HG03565 (cell line): ENCODE measurements around the gene ABCG8.

ENCODE experiments used
- ATAC-seq: cut with Tn5 transposase; IDR thresholded peaks from one replicate; pipeline ENCODE4 v1.9.1; 2021; ENCODE audit warnings: mild to moderate bottlenecking, moderate library complexity; ENCODE audit not compliant: unreplicated experiment

ABCG8 gene

DNA sequence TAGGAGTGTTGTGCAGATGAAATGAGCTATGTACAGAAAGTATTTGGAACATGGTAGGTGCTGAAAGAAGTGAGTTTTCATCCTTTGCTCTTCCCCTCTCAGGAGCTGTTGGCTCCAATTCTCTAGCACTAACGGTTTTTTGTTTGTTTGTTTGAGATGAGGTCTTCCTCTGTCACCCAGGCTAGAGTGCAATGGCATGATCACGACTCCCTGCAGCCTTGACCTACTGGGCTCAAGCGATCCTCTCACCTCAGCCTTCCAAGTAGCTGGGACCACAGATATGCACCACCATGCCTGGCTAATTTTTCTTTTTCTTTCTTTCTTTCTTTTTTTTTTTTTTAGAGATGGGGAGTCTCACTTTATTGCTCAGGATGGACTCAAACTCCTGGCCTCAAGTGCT, 12.9 kb upstream of the ABCG8 start:
- ATAC-seq = no peak

DNA sequence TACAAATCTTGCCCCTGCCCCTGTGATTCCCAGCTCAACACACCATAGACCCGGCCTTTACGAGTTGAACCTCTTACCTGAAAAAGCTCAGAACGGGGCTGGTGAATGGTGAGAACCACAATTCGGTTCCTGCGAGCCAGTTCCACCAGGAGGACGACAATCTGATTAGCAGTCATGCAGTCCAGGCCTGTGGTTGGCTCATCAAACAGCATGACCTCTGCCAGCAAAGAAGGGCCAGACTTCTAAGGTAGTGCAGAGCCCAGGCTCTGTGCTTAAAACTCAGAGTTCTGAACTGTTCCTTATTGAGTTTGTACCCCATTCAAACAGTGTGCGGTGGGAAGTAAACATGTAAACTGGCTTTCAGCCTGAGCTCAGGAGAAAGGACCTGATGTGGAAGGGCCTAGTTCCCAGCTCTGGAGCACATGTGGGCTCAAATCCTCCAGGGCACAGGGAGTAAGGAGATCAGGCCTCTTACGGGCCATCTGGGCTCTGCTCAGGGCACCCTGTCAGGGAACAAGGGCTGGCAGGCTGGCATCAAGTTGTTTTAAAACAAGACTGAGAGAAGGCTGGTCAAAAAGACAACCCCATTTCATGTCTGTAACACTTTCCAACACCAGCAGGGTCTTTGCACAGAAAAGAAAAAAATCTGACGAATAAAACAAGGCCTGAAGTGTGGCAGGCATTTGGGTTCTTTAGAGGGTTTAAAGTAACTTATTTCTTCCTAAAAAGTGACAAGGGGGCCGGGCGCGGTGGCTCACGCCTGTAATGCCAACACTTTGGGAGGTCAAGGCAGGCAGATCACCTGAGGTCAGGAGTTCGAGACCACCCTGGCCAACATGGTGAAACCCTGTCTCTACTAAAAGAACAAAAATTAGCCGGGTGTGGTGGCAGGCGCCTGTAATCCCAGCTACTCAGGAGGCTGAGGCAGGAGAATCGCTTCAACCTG, 12.2 kb upstream of the ABCG8 start:
- ATAC-seq = no peak

DNA sequence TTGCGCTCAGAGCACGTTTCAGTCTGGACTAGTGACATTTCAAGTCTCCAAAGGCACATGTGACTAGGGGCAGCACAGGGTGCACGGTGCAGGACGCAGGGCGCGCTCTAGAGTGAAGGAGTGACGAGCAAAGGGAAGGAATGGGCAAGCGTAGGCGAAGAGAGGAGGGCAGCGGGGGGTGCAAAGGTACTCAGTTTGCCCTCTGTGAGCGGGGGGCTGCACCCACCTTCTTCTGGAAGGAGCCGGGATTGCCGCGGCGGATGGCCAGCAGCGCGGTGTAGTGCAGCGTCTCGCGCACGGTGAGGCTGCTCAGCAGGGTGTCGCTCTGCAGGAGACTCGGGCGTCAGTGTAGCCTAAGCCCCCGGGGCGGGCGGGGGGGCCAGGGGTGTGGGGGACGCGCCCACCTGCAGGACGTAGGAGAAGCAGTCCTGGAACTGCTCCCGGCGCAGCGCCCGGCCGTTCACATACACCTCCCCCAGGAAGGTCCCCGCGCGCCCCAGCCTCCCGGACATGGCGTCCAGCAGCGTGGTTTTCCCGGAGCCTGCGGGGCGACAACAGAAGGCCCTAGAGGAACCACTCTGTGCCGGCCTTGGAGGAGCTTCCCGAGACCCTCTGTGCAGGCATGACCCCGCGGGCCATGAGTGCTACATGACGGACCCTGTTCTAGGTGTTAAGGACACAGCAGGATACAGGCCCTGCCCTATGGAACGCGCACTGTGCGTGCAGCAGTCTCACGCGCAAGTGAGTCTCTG, 7.1 kb upstream of the ABCG8 start:
- ATAC-seq = no peak

DNA sequence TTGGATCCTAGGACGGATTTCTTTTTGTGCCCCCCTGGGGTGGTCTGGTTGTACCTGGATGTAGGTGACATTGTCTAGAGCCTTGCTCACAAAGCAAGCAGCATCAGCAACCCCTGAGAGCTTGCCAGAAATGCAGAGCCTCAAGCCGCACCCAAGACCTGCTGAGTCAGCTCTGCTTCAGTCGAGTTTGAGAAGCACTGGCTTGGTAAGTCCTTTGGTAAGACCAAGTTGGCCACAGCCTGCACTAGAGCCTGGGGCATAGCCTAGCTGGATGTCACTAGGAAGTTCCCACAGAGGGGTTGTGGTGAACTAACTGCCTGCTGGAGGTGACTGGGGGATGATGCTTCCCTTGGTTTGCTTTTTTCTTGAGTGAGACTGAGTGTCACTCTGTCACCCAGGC, 6.3 kb upstream of the ABCG8 start:
- ATAC-seq = no peak

DNA sequence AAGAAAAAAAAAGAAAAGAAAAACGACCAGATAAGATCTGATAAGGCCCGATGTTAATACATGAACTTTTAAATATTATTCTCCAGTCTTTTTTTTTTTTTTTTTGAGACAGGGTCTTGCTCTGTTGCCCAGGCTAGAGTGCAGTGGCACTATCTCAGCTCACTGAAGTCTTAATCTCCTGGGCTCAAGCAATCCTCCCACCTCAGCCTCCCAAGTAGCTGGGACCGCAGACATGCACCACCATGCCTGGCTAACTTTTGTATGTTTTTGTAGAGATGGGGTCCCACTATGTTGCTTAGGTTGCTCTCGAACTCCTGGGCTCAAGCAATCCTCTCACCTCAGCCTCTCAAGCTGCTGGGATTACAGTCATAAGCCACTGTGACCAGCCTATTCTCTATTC, 1.7 kb upstream of the ABCG8 start:
- no peak for ATAC-seq

DNA sequence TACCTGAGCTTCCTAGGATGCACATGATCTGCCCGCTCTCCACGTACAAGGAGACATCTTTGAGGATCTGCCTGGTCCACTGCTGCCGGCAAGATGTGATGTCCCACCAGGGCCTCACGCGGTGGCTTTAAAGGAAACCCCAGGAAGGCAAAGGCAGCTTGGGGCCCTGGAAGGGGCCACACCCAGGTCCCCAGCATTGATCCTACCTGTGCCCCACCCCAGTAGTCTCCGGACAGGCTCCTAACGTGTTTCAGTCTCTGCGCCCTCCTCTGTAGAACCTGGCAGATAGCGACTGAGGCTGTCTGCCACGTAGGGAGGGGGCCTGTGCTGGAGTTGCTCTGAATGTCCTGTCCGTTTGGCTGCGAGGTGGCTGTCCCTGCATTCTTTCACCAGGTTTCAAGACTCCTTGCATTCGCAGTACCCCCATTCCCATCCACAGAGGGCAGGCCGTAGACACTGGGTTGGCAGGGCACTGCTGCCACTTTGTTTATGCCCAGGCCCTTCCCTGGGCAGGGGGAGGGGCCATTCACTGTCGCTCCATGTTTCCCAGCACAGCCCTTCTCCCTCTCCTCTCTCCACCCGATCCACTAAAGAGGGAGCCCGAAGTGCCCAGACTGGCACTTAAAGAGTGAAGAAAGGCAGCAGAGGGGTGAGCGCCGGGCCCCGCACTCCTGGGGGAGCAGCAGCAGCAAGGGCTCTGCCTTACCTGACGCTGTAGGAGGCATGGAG, 776 bp upstream of the ABCG8 start:
- no peak for ATAC-seq

DNA sequence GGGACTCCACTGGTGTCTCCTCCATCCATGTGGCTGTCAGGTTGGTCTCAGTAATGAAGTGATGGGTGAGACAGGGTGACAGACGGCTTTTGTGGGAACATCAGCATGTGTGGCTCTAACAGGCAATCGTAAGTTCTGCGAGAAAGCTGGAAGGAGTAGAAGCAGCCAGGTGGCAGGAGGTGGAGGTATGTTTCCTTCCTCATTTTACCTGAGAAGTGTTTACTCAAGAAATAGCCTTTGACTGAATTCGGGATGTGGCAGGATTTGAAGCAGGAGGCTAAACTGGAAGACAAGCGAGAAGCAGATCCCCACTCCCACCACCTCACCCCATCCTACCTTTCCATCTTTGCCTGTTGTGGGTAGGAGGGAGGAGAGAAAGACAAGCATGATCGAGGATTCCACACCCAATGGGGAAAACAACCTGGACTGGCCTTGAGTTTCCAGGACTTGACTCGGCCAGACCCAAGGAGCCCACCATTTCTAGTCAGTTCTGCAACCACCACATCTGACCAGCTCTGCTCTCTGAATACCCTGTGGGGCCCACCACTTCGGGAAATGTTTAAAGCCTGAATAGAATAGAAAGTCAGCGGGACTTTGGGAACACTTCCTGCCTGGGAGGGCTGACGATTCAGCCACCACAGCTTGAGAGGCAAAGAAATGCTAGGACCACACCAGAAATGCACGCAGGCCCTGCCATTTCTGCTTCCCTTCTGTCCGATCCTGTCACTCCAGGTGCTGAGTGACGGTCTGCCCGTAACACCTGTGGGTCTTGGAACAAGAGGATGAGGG, 1.2 kb downstream of the ABCG8 start:
- ATAC-seq = no peak

DNA sequence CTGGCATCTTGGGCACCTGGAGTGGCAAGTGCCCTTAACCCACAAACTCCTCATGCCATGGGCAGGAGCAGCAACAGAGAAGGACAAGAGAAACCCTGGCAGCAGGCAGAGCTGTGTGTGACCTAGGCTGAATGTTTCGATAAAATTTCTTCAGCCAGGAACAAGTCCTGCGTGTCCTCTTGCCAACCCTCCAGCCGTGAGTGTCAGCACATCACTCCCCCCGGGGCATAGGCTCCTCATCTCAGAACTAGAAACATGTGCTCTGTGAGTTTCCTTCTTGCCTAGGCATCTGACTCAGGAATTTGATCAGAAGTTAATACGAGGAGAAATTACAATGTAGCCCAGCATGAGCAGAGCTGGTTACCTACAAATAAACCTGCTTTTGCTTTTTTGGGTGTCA, 2.2 kb downstream of the ABCG8 start:
- ATAC-seq = no peak

DNA sequence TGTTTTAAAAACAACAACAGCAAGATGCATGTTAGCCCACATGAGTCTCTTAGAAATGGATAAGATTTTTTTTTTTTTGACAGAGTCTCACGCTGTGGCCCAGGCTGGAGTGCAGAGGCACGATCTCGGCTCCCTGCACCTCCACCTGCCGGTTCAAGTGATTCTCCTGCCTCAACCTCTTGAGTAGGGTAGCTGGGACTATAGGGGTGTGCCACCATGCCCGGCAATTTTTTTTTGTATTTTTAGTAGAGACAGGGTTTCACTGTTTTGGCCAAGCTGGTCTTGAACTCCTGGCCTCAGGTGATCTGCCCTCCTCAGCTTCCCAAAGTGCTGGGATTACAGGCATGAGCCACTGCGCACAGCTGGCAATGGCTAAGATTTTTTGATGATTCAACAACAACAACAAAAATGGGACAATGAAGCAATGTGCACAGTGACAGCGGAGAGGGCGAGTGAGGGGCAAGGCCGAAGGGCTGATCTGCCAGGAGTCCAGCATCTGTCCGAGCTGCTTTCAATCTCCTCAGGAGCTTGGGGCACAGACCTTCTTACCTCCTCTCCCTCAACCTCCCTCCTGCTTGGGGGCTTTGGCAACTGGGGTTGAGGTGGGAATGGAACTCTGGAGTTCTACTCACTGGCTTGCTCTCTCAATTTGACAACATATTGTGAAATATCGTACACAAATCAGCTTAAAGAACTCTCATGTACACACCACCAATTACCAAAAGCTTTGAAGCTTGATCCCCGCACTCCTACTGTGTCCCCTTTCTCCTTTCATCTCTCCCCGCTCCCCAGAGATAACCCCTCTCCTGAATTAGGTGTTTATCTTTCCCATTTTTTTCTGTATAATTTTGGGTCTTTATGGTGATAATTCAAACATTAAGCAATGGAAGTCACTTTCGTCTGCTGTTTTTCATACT, 3.4 kb downstream of the ABCG8 start:
- no peak for ATAC-seq

DNA sequence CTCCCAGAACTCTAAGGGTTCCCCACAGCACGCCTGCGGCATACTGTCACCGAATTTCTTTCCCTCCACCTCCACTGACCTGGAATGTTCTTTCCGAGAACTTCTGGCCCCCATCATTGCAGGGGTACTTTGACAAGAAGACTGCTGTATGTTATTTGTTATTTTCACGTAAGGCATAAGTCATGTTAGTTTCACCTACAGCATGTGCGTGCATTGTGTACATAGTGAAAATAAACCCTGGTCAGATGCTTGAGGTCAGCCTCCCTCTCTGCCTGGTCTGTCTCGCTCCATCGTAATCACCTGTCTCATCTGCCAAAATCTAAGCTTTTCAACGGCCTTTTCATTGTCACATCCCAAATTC, 4.1 kb downstream of the ABCG8 start:
- ATAC-seq = no peak

DNA sequence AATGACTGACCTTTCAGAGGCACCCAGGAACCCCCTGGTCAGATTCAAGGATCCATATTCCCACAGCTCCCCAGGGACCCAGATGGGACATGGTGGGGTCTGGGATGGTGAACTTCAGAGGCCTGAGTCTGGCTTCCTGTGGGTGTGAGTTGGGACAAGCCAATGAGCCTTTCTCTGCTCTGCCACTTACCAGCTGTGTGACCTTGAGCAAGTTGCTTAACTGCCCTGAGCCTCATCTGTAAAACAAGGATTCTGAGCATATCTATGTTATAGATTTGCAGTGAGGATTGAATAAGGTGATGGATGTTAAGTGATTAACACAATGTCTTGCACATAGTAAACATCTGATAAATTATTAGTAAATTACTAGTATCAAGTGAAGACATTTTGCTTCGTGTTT, 6.4 kb downstream of the ABCG8 start:
- no peak for ATAC-seq

DNA sequence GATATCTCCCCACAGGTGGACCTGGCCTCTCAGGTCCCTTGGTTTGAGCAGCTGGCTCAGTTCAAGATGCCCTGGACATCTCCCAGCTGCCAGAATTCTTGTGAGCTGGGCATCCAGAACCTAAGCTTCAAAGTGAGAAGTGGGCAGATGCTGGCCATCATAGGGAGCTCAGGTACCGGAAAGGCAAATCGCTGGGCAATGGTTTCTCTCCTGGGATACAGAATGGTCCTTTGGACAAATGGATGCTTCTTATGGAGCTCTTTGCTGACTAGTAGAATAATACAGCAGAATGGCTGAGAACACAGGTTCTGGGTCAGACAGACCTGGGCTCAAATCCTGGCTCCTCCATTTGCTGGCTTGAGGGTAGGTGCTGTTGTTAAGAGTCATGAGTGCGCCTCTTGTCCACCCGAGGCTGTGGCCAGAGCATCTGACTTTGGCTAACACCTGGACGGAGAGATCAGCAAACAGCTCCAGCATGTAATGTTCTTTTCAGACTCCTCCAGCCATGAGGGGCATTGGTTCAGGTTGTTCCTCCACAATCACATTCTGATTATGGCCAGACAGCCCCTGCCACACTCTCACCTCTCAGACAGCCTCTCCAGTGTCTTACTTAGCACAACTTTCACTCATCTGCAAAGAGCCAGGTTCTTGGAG, 7.5 kb downstream of the ABCG8 start:
- ATAC-seq = no peak

DNA sequence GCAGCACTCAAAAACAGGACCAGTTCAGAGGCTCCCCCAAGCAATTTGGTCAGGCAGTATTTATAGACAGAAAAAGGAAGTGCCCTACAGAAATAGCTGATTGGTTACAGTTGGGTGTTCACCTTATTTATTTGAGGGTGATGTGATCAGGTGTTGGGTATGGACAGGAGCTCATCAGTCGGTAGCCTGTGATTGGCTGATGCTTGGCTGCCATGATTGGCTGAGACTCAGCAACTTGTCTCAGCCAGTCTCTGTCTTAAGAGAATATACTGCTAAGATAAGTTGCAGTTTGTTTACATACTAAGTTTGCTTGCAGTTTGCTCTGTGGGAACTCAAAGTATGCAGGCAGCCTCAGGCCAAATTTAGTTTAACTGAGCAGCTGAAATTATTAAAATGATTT, 9.4 kb downstream of the ABCG8 start:
- ATAC-seq = no peak

DNA sequence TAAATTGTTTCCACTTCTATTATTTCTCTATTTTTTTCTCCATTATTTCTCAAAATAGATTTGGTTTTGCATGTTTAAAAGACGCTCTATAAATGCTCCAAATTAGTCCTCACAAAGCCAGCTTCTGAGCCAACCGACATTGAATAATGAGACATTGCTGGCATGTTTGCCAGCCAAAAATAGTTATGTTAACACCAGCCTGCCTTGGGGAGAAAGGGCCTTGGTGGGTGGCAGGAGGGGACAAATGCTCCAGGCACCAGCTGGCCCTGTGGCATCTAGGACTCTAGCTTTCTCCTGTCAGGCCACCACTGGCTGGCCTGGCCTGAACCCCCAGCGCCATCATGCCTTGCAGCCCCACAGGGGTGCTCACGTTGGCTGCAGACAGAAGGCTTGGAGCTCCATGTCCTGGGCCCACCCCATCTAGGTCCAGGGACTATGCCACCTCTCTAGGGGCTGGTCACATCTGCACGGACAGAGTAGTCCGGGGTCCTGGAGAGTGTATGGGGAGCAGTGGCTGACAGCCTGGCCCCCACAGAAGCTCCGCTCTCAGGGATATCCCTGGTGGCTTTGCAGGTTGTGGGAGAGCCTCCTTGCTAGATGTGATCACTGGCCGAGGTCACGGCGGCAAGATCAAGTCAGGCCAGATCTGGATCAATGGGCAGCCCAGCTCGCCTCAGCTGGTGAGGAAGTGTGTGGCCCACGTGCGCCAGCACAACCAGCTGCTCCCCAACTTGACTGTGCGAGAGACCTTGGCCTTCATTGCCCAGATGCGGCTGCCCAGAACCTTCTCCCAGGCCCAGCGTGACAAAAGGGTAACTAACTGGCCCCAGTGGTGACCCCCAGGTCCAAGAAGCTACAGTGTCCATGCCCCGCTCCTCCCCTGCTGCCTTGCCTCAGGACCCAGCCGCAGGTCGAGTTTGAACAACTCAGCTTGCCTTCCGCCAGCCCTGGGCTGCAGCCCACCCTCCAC, 12.5 kb downstream of the ABCG8 start:
- ATAC-seq = no peak

DNA sequence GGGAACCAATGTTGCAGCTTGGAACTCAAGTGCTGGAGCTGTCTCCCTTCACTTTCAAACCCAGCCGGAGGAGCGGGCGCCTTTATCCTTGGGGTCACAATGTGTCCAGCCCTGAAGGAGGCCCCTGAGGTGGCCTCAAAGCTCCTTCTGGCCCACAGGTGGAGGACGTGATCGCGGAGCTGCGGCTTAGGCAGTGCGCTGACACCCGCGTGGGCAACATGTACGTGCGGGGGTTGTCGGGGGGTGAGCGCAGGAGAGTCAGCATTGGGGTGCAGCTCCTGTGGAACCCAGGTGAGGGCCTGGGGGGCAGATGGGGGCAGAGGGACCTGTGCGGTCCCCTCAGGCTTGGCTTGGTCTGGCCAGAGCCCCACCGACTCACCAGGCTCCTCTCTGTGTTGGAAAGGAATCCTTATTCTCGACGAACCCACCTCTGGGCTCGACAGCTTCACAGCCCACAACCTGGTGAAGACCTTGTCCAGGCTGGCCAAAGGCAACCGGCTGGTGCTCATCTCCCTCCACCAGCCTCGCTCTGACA, 13.5 kb downstream of the ABCG8 start:
- ATAC-seq = no peak

DNA sequence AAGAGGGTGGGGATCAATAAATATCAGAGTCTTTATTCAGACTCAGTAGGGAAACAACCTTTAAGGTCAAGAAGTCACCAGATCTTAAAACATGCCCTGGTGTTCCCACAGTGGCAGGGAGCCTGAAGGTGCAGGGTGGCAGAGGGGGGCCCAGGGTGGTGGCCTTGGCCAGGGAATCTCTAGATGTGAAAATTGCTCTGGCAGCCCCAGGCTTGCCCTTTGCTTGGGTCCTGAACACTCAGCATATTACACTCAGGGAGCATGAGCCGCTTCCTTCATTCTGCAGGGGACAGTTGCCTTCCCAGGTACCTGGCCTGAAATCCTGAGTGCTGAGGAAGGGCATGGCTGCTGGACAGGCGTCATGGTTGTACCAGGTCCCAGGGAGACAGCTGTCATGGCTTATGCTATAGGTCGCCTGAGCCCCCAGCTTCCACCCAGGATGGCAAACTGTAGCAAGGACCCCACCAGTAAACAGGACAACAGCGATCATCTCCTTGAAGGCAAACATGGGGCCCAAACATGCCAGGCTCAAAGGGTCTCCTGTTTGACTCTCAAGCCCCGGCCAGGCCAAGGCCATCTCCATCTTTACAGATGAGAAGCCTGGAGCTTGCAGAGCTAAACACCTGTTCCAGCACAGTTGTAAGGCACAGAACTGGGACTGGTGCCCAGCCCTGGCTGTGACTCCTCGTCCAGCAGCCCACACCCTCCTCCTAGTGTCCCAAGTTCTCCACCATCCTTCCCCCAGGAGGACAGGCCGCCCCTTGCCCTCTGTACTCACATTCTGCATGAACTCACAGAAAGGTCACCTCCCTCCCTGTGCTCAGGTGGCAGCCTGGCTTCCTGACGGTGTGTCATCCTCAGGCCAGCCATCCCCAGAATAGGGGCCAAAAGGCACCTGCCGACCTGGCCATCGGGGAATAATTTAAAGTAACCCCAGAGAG, 14.6 kb downstream of the ABCG8 start:
- no peak for ATAC-seq

DNA sequence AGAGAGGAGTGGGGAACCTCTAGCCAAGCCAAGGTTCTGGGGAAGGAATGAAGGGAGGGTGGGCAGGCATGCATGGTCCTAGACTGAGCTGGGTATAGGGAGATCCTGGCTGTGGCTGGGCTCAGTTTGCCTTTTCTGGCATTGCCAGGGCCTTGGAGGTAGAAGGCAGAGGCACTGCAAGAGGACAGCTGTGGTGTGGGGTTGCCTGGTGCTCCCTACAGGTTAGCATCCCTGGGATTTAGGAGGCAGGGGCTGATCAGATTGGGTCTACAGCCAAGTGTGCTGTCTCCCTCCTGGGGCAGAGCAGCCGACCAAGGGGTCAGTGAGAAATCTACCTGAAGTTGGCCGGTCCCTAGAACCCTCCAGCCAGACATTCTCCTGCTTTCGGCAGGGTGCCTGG, 15.9 kb downstream of the ABCG8 start:
- ATAC-seq = no peak
